ENCODE measurements around the gene SCO2. TPM values are rescaled to one million over a fixed set of nuclear protein-coding genes. Genes with fewer than 3 reads are reported as not detected.
"Not testable (repeated sequence)": the region's sequence is repeated elsewhere in the genome, so short reads cannot be mapped to it uniquely, and the experiment has no call there.

The SCO2 gene
- total RNA-seq, 1 donor from 2014 or later: not detected

- ATAC-seq (no peak), DNase-seq (ENCODE audit: missing footprints) (no peak)
- intact Hi-C loops (cut with DNase I): no loop called here
Measured at GRCh38 chr22:50560034-50560433, 34.6 kb upstream of the SCO2 start.

GRCh38 chr22:50556703-50557102 lies 31.3 kb upstream of the SCO2 start:
- no peak for DNase-seq (ENCODE audit: missing footprints)
- no peak for ATAC-seq
- intact Hi-C loops (cut with DNase I): no loop called here

- no peak for ATAC-seq
- DNase-seq (ENCODE audit: missing footprints): no peak
- intact Hi-C loops (cut with DNase I): no loop called here
Measured at GRCh38 chr22:50553310-50553709, 27.9 kb upstream of the SCO2 start.

- intact Hi-C loops (cut with DNase I): no loop called here
- ATAC-seq (no peak), DNase-seq (ENCODE audit: missing footprints) (no peak)
Measured at GRCh38 chr22:50551160-50551752, 25.9 kb upstream of the SCO2 start.

GRCh38 chr22:50550395-50550794 lies 25.0 kb upstream of the SCO2 start:
- ATAC-seq: no peak
- DNase-seq (ENCODE audit: missing footprints): no peak
- intact Hi-C loops (cut with DNase I): no loop called here

- intact Hi-C loops (cut with DNase I): loop anchor here (5.0 kb wide), 1 partner anchor 63 kb away; no protein-coding TSS in a partner anchor
- no peak for DNase-seq (ENCODE audit: missing footprints)
- ATAC-seq: no peak
Measured at GRCh38 chr22:50548921-50549790, 23.8 kb upstream of the SCO2 start.

GRCh38 chr22:50548040-50548920 lies 22.9 kb upstream of the SCO2 start:
- intact Hi-C loops (cut with DNase I): loop anchor here (5.0 kb wide), 1 partner anchor 64 kb away; no protein-coding TSS in a partner anchor
- DNase-seq (ENCODE audit: missing footprints) (no peak), ATAC-seq (no peak)

- DNase-seq (ENCODE audit: missing footprints) (no peak), ATAC-seq (no peak)
- intact Hi-C loops (cut with DNase I): loop anchor here (5.0 kb wide), 1 partner anchor 65 kb away; no protein-coding TSS in a partner anchor
Measured at GRCh38 chr22:50547263-50547985, 22.0 kb upstream of the SCO2 start.

GRCh38 chr22:50546326-50547262 lies 21.2 kb upstream of the SCO2 start:
- DNase-seq (ENCODE audit: missing footprints) (no peak), ATAC-seq (no peak)
- intact Hi-C loops (cut with DNase I): loop anchor here (5.0 kb wide), 1 partner anchor 66 kb away; no protein-coding TSS in a partner anchor

GRCh38 chr22:50545522-50546325 lies 20.3 kb upstream of the SCO2 start, which contains the start of gene KLHDC7B:
Gene KLHDC7B, plus strand, starts transcription at chr22:50545899. Its CDS starts 345 bp downstream, at chr22:50546244.
- intact Hi-C loops (cut with DNase I): loop anchor here (5.0 kb wide), 1 partner anchor 67 kb away; no protein-coding TSS in a partner anchor
- DNase-seq (ENCODE audit: missing footprints): no peak
- no peak for ATAC-seq

GRCh38 chr22:50544746-50545253 lies 19.4 kb upstream of the SCO2 start:
- DNase-seq (ENCODE audit: missing footprints): no peak
- ATAC-seq: no peak
- intact Hi-C loops (cut with DNase I): loop anchor here (5.0 kb wide), 2 partner anchors 68 to 78 kb away; no protein-coding TSS in a partner anchor

GRCh38 chr22:50544078-50544745 lies 18.8 kb upstream of the SCO2 start:
- DNase-seq (ENCODE audit: missing footprints): peak; percentile 91
- peak; percentile 66 for ATAC-seq
- intact Hi-C loops (cut with DNase I): loop anchor here (5.0 kb wide), 1 partner anchor 78 kb away; no protein-coding TSS in a partner anchor

GRCh38 chr22:50542416-50542927 lies 17.1 kb upstream of the SCO2 start:
- ATAC-seq (no peak), DNase-seq (ENCODE audit: missing footprints) (peak; percentile 74)
- intact Hi-C loops (cut with DNase I): loop anchor here (5.0 kb wide), 1 partner anchor 80 kb away; no protein-coding TSS in a partner anchor

- ATAC-seq; DNase-seq (ENCODE audit: missing footprints): not testable (repeated sequence)
- intact Hi-C loops (cut with DNase I): loop anchor here (5.0 kb wide), 1 partner anchor 81 kb away; no protein-coding TSS in a partner anchor
Measured at GRCh38 chr22:50541667-50542026, 16.2 kb upstream of the SCO2 start.

GRCh38 chr22:50540381-50540780 lies 15.0 kb upstream of the SCO2 start:
- no peak for ATAC-seq
- intact Hi-C loops (cut with DNase I): loop anchor here (5.0 kb wide), 1 partner anchor 82 kb away; no protein-coding TSS in a partner anchor
- no peak for DNase-seq (ENCODE audit: missing footprints)
